Endothelial cell of umbilical vein (primary cell): ENCODE data around the gene NF1.

Experiments
- CTCF ChIP-seq, 2 donors: IDR thresholded peaks; 1 replicate in 1 of 2; 2 replicates in 1 of 2; pipeline ENCODE4 v1.5.1; 2011; ENCODE audit warnings: low read length in 2 of 2, mild to moderate bottlenecking in 2 of 2, moderate library complexity in 2 of 2, control low read depth in 1 of 2, inconsistent platforms in 1 of 2, low read depth in 1 of 2; ENCODE audit not compliant: insufficient read depth in 1 of 2; ENCODE audit errors: extremely low read depth in 1 of 2
- FOS ChIP-seq: IDR thresholded peaks from 2 replicates; pipeline ENCODE4 v1.6.1; 2011; ENCODE audit warnings: mild to moderate bottlenecking, low read length, moderate library complexity, borderline replicate concordance; ENCODE audit not compliant: insufficient read depth
- MYC ChIP-seq: IDR thresholded peaks from one replicate; pipeline ENCODE4 v1.6.1; 2011; ENCODE audit warnings: mild to moderate bottlenecking, low read depth, low read length
- POLR2A ChIP-seq: IDR thresholded peaks from 2 replicates; pipeline ENCODE4 v1.6.1; 2012; ENCODE audit warnings: low read depth, mild to moderate bottlenecking, control low read depth, low read length
- POLR2AphosphoS5 ChIP-seq: IDR thresholded peaks from 2 replicates; pipeline ENCODE4 v1.6.1; 2012; ENCODE audit warnings: low read depth, mild to moderate bottlenecking, control low read depth, low read length, moderate library complexity; ENCODE audit not compliant: insufficient read depth

GRCh38 chr17:31261601-31262000, 166.8 kb downstream of the NF1 start:
- no peak for TF ChIP-seq POLR2A
- no peak for TF ChIP-seq CTCF (IDR thresholded peaks at IDR 0.05; ENCODE audit: extremely low read depth in 1 of 2, insufficient read depth in 1 of 2, low read depth in 1 of 2, low read length in 2 of 2)
- no peak for TF ChIP-seq MYC
- no peak for TF ChIP-seq POLR2AphosphoS5
- no peak for TF ChIP-seq FOS
